PFSK-1 (cell line): Measurements from ENCODE around the gene CELF5.

Experiments
- POLR2AphosphoS5 ChIP-seq: IDR thresholded peaks from 2 replicates; pipeline ENCODE4 v1.6.1; 2012; ENCODE audit warnings: low read depth, mild to moderate bottlenecking, control low read depth, low read length, moderate library complexity
- SIN3A ChIP-seq: IDR thresholded peaks from 2 replicates; pipeline ENCODE4 v1.6.1; 2012; ENCODE audit warnings: mild to moderate bottlenecking, low read length, moderate library complexity, borderline replicate concordance; ENCODE audit not compliant: insufficient read depth
- TAF1 ChIP-seq: IDR thresholded peaks from 2 replicates; pipeline ENCODE4 v1.6.1; 2012; ENCODE audit warnings: low read length, control low read depth, borderline replicate concordance; ENCODE audit not compliant: insufficient read depth

DNA sequence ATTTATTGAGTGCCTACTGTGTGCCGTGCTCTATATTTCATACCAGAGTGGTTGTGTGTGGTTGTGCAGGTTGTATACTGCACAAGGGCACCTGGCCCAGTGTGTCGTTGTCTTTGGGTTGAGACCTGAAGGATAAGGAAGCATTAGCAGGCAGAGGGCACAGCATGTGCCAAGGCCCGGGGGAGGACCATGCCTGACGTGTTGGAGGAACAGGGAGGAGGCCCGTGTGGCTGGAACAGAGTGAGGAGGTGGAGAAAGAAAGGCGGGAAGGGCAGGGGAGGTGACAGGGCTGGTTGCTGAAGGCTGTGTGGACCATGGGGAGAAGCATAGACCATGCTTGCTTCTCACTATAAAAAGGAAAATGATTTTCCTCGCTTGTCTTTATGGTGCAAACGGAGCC lies 26.8 kb downstream of the CELF5 start:
- TF ChIP-seq TAF1 (no peak), POLR2AphosphoS5 (no peak), SIN3A (no peak)
